Measurements from ENCODE around the gene SORCS1.

DNA sequence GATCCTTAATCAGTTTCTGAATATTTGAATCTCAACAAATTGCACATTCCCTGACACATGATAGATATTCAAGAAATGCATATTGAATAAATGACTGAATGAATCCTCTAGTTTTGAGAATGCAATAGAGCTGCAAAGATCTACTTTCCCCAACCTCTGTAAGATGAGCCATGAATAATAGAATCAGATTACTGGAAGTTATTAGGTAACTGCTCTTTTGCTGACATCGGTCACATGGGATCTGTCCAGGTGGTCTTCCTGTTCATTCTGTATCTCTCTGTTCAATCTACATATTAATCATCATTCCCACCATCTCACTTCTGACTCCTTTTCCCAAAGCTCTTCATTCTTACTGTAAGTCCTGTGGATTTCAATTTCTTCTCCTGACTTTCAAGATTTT lies 638.7 kb downstream of the SORCS1 start:
- TF ChIP-seq EZH2 (IDR thresholded peaks at IDR 0.05) (no peak), POLR2AphosphoS5 (IDR thresholded peaks at IDR 0.05; ENCODE audit: borderline replicate concordance, low read depth, low read length) (no peak)
